ENCODE results near the gene METTL21C.

METTL21C gene

DNA sequence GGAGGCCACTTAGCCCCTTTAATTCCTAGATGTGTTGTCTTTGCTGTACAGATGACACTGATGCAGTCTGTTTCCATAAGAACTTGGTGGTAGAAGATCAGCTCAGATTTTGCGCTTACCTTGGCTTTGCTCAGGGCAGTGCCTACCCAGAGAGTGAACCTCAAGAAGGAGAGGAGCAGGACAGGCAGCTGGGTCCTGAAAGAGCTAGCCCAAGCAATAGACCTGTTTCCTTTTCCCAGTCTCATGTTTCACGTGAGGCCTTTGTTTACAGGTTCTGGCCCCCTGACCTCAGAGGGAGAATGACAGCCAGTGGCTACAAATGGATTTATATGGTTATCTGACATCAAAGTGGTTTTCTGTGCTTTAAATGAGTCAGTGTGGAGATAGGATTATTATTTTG is 40.1 kb downstream of the METTL21C start:
- no peak for DNase-seq (ENCODE audit: extremely low read depth, low read depth)
- TF ChIP-seq, protein P1, sequence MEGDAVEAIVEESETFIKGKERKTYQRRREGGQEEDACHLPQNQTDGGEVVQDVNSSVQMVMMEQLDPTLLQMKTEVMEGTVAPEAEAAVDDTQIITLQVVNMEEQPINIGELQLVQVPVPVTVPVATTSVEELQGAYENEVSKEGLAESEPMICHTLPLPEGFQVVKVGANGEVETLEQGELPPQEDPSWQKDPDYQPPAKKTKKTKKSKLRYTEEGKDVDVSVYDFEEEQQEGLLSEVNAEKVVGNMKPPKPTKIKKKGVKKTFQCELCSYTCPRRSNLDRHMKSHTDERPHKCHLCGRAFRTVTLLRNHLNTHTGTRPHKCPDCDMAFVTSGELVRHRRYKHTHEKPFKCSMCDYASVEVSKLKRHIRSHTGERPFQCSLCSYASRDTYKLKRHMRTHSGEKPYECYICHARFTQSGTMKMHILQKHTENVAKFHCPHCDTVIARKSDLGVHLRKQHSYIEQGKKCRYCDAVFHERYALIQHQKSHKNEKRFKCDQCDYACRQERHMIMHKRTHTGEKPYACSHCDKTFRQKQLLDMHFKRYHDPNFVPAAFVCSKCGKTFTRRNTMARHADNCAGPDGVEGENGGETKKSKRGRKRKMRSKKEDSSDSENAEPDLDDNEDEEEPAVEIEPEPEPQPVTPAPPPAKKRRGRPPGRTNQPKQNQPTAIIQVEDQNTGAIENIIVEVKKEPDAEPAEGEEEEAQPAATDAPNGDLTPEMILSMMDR (IDR thresholded peaks at IDR 0.05; ENCODE audit: low read depth, low read length, missing control alignments), result no peak
- H3K4me3 ChIP-seq (replicated peaks; ENCODE audit: low read depth, low read length), result no peak overlapping the region

DNA sequence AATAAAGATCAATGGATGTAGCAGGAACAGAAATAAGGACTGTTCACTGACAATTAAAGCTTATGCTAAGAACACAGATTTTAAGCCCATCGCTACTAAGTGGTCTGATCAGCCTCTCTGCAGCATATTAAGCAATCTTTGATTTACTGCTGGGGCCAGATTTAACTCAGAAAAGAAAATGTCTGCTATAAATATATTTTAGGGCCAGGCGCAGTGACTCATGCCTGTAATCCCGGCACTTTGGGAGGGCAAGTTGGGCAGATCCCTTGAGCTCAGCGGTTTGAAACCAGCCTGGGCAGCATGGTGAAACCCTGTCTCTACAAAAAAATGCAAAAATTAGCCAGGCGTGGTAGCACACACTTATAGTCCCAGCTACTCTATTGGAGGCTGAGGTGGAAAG is 43.0 kb downstream of the METTL21C start:
- TF ChIP-seq, protein P1 (IDR thresholded peaks at IDR 0.05; ENCODE audit: low read depth, low read length, missing control alignments), result no peak

DNA sequence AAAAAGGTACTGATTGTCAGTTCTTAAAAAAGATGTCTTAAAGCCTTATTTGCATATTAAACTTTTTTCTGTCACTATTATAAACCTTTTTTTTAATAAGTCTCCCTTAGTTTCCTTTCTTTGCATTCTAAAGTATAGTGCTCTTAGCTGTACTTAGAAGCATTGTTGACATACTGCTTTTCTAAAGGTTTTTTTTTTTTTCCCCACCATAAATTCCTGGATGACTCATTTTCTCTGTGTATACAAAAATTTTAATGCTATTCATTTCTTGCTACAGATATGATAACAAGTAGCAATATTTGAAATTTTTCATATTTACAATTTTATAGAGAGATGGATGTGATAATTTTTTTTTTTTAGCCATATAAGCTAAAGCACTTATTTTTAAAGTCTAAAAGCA is 43.5 kb downstream of the METTL21C start:
- TF ChIP-seq, protein P1 (IDR thresholded peaks at IDR 0.05; ENCODE audit: low read depth, low read length, missing control alignments), result no peak
- DNase-seq (ENCODE audit: extremely low read depth, low read depth), result no peak
- no peak overlapping the region for H3K4me3 ChIP-seq (replicated peaks; ENCODE audit: low read depth, low read length)

More for the DNA sequence above, 43.0 kb downstream of the METTL21C start:
- peak; percentile 6 for DNase-seq (ENCODE audit: extremely low read depth, low read depth)
- H3K4me3 ChIP-seq (replicated peaks; ENCODE audit: low read depth, low read length), result no peak overlapping the region

DNA sequence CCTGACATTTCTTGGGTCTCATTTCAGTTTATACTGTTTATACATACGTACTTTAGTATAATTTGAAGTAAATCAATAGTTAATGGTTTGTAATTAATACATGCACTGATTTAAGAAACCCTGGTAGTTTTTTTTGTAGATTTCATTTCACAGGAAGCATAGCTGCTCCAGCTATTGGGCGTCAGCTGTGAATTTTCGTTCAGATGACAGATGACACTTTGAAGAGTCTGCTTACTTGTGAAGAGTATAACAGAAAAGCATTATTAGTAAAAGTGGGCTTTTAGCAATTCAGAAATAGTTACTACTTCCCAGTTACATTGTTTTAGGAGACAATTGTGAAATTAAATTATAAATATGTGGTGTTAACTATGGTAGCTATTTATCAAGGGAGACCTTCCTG is 44.4 kb downstream of the METTL21C start:
- no peak overlapping the region for H3K4me3 ChIP-seq (replicated peaks; ENCODE audit: low read depth, low read length)
- TF ChIP-seq, protein P1 (IDR thresholded peaks at IDR 0.05; ENCODE audit: low read depth, low read length, missing control alignments), result no peak
- DNase-seq (ENCODE audit: extremely low read depth, low read depth), result no peak

DNA sequence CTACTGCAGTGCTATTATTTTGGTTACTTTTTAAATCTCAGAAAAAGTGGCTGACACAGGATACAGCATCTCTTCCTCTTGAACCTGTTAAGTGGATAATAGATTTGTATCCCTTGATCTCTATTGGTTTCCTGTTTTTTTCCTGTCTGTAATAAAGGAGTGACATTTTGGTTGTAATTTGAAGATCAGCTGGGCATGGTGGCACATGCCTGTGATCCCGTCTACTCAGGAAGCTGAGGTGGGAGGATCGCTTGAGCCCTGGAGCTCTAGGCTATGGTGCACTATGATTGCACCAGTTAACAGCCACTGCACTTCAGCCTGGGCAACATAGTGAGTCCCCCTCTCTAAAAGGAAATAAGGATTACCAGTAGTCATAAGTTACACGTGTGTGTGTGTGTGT is 46.8 kb downstream of the METTL21C start:
- no peak for DNase-seq (ENCODE audit: extremely low read depth, low read depth)
- TF ChIP-seq, protein P1 (IDR thresholded peaks at IDR 0.05; ENCODE audit: low read depth, low read length, missing control alignments), result no peak
- H3K4me3 ChIP-seq (replicated peaks; ENCODE audit: low read depth, low read length), result no peak overlapping the region

DNA sequence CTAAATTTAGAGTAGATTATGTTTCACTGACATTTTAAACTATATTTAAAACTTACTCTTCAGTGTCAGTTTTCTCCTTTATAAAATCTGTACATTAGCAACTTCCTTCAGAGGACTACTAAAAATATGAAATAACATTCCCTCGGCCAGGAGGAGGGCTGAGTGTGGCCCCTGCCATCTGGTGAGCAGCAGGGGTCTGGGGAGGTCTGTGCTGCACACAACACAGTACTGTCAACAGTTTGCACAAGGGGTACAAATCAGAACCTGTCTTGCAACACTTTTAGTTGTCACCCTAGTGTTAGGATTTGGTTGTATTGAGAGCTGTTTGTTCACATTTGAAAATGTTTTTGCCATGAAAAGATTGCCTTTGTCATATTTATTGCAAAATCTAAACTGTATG is 49.1 kb downstream of the METTL21C start:
- DNase-seq (ENCODE audit: extremely low read depth, low read depth), result no peak
- TF ChIP-seq, protein P1 (IDR thresholded peaks at IDR 0.05; ENCODE audit: low read depth, low read length, missing control alignments), result no peak
- H3K4me3 ChIP-seq (replicated peaks; ENCODE audit: low read depth, low read length), result no peak overlapping the region

DNA sequence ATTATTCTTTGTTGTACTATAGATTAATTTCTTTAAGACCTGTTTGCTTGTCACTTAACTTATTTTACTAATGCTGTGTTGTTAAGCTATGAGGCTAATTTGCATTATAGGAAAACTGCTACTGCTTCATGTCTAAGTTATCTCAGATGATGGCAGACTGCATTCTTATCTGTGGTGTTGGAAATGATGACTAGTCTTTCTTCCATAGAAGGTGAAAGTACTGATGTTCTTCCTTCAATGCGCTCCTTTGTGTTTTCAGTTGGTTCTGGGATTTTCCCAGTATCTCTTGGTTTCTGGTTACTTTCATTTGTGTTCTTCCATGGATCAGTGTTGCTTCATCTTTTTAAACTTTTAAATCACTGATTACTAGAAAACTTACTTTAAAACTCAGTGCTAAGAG is 51.2 kb downstream of the METTL21C start:
- TF ChIP-seq, protein P1 (IDR thresholded peaks at IDR 0.05; ENCODE audit: low read depth, low read length, missing control alignments), result no peak
- no peak overlapping the region for H3K4me3 ChIP-seq (replicated peaks; ENCODE audit: low read depth, low read length)

More for the DNA sequence above, 51.2 kb downstream of the METTL21C start:
- DNase-seq (ENCODE audit: extremely low read depth, low read depth), result no peak

Measured in HFF-Myc (cell line).